Dermis blood vessel endothelial cell (primary cell): ENCODE measurements around the gene CCL28. TPM values are rescaled to one million over a fixed set of nuclear protein-coding genes. Genes with fewer than 3 reads are reported as not detected.
"Not testable (repeated sequence)": the region's sequence is repeated elsewhere in the genome, so short reads cannot be mapped to it uniquely, and the experiment has no call there.

Experiments used
- DNase-seq: peaks from one replicate; pipeline ENCODE4 v3.0.0; 2010
- total RNA-seq: library from RNA; depleted of rRNA; stranded (reverse); fragments of >200 nt; gene quantifications from 2 replicates; pipeline ENCODE4 v1.2.3, GENCODE V29; 2014

The CCL28 gene
- 1.2 and 3.6 TPM in 2 replicates for total RNA-seq

GRCh38 chr5:43412156-43412555 is at the start of gene CCL28:
Gene CCL28 (minus strand): TSS chr5:43412391. CDS start chr5:43412316, 75 bp downstream.
- DNase-seq: no peak

- no peak for DNase-seq
Measured at GRCh38 chr5:43461066-43461465, 48.9 kb upstream of the CCL28 start.

- no peak for DNase-seq
Measured at GRCh38 chr5:43456556-43456955, 44.4 kb upstream of the CCL28 start.

- DNase-seq: not testable (repeated sequence)
Measured at GRCh38 chr5:43441575-43441974, 29.4 kb upstream of the CCL28 start.

- no peak for DNase-seq
Measured at GRCh38 chr5:43437062-43437660, 25.0 kb upstream of the CCL28 start.

- DNase-seq: no peak
Measured at GRCh38 chr5:43433382-43433781, 21.2 kb upstream of the CCL28 start.

GRCh38 chr5:43432486-43433375 is 20.5 kb upstream of the CCL28 start:
- DNase-seq: no peak

- DNase-seq: no peak
Measured at GRCh38 chr5:43429706-43430105, 17.5 kb upstream of the CCL28 start.

GRCh38 chr5:43429016-43429415 is 16.8 kb upstream of the CCL28 start:
- DNase-seq: no peak

- DNase-seq: no peak
Measured at GRCh38 chr5:43427306-43427705, 15.1 kb upstream of the CCL28 start.

GRCh38 chr5:43425983-43426382 is 13.8 kb upstream of the CCL28 start:
- no peak for DNase-seq

- DNase-seq: not testable (repeated sequence)
Measured at GRCh38 chr5:43423086-43423485, 10.9 kb upstream of the CCL28 start.

- peak; percentile 41 for DNase-seq
Measured at GRCh38 chr5:43422143-43422542, 10.0 kb upstream of the CCL28 start.

- DNase-seq: no peak
Measured at GRCh38 chr5:43421450-43422133, 9.4 kb upstream of the CCL28 start.

- no peak for DNase-seq
Measured at GRCh38 chr5:43420241-43420640, 8.1 kb upstream of the CCL28 start.

- no peak for DNase-seq
Measured at GRCh38 chr5:43418561-43418960, 6.4 kb upstream of the CCL28 start.

GRCh38 chr5:43416803-43417394 is 4.7 kb upstream of the CCL28 start:
- no peak for DNase-seq

GRCh38 chr5:43415935-43416802 is 4.0 kb upstream of the CCL28 start:
- DNase-seq: no peak

- no peak for DNase-seq
Measured at GRCh38 chr5:43413966-43414365, 1.8 kb upstream of the CCL28 start.

GRCh38 chr5:43412644-43413043 is 453 bp upstream of the CCL28 start:
- DNase-seq: no peak

- DNase-seq: no peak
Measured at GRCh38 chr5:43411495-43411894, 696 bp downstream of the CCL28 start.

GRCh38 chr5:43410414-43410813 is 1.8 kb downstream of the CCL28 start:
- no peak for DNase-seq
